K562 (cell line): ENCODE data around the gene MRPL10. TPM values are rescaled to one million over a fixed set of nuclear protein-coding genes. Genes with fewer than 3 reads are reported as not detected.

Experiments used
- CBFB ChIP-seq: sonication (generic); formaldehyde crosslinking; IDR thresholded peaks from 2 replicates; pipeline ENCODE4 v1.4.0; 2020; ENCODE audit warnings: mild to moderate bottlenecking, missing genetic modification reagents
- CHD4 ChIP-seq: fragments of 200-600 bp; sonication (generic); IDR thresholded peaks from 3 replicates; pipeline ENCODE4 v1.6.1; 2012; ENCODE audit warnings: low read depth, mild to moderate bottlenecking, mixed read lengths, low read length, inconsistent platforms; ENCODE audit not compliant: insufficient read depth, insufficient replicate concordance, poor library complexity, severe bottlenecking
- HBP1 ChIP-seq: fragments of 450-650 bp; formaldehyde crosslinking; IDR thresholded peaks from 2 replicates; pipeline ENCODE4 v1.4.0; 2022; ENCODE audit warnings: missing genetic modification characterization
- HNRNPL ChIP-seq: fragments of 200-400 bp; formaldehyde crosslinking; IDR thresholded peaks from 2 replicates; pipeline ENCODE4 v1.6.1; 2017; ENCODE audit warnings: low read depth, mild to moderate bottlenecking, low read length
- KDM2B ChIP-seq: fragments of 250-450 bp; sonication (Bioruptor Pico); IDR thresholded peaks from 2 replicates; pipeline ENCODE4 v1.8.0; 2021; ENCODE audit warnings: mild to moderate bottlenecking, moderate library complexity
- MEF2A ChIP-seq: IDR thresholded peaks from 2 replicates; pipeline ENCODE4 v1.6.1; 2011; ENCODE audit warnings: low read depth, mild to moderate bottlenecking, low read length, moderate library complexity; ENCODE audit not compliant: control insufficient read depth
- NFIX ChIP-seq: fragments of 250-450 bp; sonication (Bioruptor Pico); IDR thresholded peaks from 2 replicates; pipeline ENCODE4 v1.4.0; 2020; ENCODE audit warnings: low read depth, mild to moderate bottlenecking, moderate library complexity
- POLR2B ChIP-seq: fragments of 450-650 bp; IDR thresholded peaks from 2 replicates; pipeline ENCODE4 v1.6.1; 2018; ENCODE audit warnings: low read depth; ENCODE audit not compliant: partially characterized antibody
- ZNF282 ChIP-seq: sonication (generic); formaldehyde crosslinking; IDR thresholded peaks from 2 replicates; pipeline ENCODE4 v1.8.1; 2023; ENCODE audit warnings: missing genetic modification reagents
- ZNF347 ChIP-seq: fragments of 450-650 bp; formaldehyde crosslinking; IDR thresholded peaks from 2 replicates; pipeline ENCODE4 v1.4.0; 2020; ENCODE audit warnings: low read depth, mild to moderate bottlenecking, moderate library complexity
- polyA plus RNA-seq, 8 experiments: library from polyadenylated mRNA; depleted of rRNA in 4 of 8; stranded (reverse) in 5 of 8; unstranded in 3 of 8; fragments of >200 nt; fragmentation: Nextera tagmentation in 2 of 8; fragmentation: Illumina TruSeq in 1 of 8; extraction: Ambion mirVana in 2 of 8; extraction: Trizol in 1 of 8; gene quantifications; 2 replicates each; pipeline versions ENCODE4 v1.2.1 to v1.2.3, GENCODE V29; 2011 to 2014; ENCODE audit warnings: inconsistent platforms in 1 of 8, missing spikeins in 1 of 8
- total RNA-seq, 7 experiments: library from RNA; depleted of rRNA in 6 of 7; stranded (reverse); fragments of >200 nt in 6 of 7; fragmentation: Illumina TruSeq in 2 of 7; extraction: Trizol in 2 of 7; gene quantifications; 2 replicates each; pipeline versions ENCODE4 v1.2.1 to v1.2.3, GENCODE V29; 2011 to 2021; ENCODE audit warnings: low replicate concordance in 1 of 7
- TF ChIP-seq, protein P1 (sequence below): fragments of 450-650 bp; IDR thresholded peaks from 2 replicates; pipeline ENCODE4 v1.6.1; 2018; ENCODE audit not compliant: partially characterized antibody
- TF ChIP-seq, protein P2 (sequence below): sonication (generic); formaldehyde crosslinking; IDR thresholded peaks from 2 replicates; pipeline ENCODE4 v1.8.0; 2022; ENCODE audit warnings: missing genetic modification reagents, mild to moderate bottlenecking, moderate library complexity, borderline replicate concordance
- TF ChIP-seq, protein P3 (sequence below): fragments of 250-450 bp; sonication (Bioruptor Pico); IDR thresholded peaks from 2 replicates; pipeline ENCODE4 v1.5.1; 2021; ENCODE audit warnings: mild to moderate bottlenecking
- TF ChIP-seq, protein P4 (sequence below), 2 experiments: fragments of 250-450 bp in 1 of 2; fragments of 450-650 bp in 1 of 2; sonication (Bioruptor Pico) in 1 of 2; IDR thresholded peaks; 2 replicates each; pipeline versions ENCODE4 v1.6.1 to v1.8.0; 2016 to 2021; ENCODE audit warnings: mild to moderate bottlenecking in 2 of 2, moderate library complexity in 2 of 2, missing compliant biosample characterization in 1 of 2, missing genetic modification characterization in 1 of 2
- TF ChIP-seq, protein P5 (sequence below): fragments of 250-450 bp; sonication (Bioruptor Pico); IDR thresholded peaks from 2 replicates; pipeline ENCODE4 v1.5.0; 2020; ENCODE audit warnings: mild to moderate bottlenecking

Gene MRPL10
- total and polyA plus RNA-seq, 9 of the 15 experiments (the other 6 are each of a cell fraction or from before 2014, with no cell fraction given) = 27.8 to 105 (median 67.3) TPM

GRCh38 chr17:47821424-47822391 is 9.6 kb downstream of the MRPL10 start, which contains the start of gene OSBPL7 (continued):
- TF ChIP-seq, protein P1, sequence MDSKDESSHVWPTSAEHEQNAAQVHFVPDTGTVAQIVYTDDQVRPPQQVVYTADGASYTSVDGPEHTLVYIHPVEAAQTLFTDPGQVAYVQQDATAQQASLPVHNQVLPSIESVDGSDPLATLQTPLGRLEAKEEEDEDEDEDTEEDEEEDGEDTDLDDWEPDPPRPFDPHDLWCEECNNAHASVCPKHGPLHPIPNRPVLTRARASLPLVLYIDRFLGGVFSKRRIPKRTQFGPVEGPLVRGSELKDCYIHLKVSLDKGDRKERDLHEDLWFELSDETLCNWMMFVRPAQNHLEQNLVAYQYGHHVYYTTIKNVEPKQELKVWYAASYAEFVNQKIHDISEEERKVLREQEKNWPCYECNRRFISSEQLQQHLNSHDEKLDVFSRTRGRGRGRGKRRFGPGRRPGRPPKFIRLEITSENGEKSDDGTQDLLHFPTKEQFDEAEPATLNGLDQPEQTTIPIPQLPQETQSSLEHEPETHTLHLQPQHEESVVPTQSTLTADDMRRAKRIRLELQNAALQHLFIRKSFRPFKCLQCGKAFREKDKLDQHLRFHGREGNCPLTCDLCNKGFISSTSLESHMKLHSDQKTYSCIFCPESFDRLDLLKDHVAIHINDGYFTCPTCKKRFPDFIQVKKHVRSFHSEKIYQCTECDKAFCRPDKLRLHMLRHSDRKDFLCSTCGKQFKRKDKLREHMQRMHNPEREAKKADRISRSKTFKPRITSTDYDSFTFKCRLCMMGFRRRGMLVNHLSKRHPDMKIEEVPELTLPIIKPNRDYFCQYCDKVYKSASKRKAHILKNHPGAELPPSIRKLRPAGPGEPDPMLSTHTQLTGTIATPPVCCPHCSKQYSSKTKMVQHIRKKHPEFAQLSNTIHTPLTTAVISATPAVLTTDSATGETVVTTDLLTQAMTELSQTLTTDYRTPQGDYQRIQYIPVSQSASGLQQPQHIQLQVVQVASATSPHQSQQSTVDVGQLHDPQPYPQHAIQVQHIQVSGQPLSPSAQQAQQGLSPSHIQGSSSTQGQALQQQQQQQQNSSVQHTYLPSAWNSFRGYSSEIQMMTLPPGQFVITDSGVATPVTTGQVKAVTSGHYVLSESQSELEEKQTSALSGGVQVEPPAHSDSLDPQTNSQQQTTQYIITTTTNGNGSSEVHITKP = peak; percentile 45
- TF ChIP-seq HBP1 (no peak), ZNF347 (no peak), POLR2B (peak; percentile 74), ZNF282 (CRISPR knock-in tag) (no peak), NFIX (CRISPR knock-in tag) (no peak), KDM2B (CRISPR knock-in tag) (no peak), MEF2A (no peak), HNRNPL (no peak), CBFB (CRISPR knock-in tag) (no peak), CHD4 (no peak)
- TF ChIP-seq, protein P2, sequence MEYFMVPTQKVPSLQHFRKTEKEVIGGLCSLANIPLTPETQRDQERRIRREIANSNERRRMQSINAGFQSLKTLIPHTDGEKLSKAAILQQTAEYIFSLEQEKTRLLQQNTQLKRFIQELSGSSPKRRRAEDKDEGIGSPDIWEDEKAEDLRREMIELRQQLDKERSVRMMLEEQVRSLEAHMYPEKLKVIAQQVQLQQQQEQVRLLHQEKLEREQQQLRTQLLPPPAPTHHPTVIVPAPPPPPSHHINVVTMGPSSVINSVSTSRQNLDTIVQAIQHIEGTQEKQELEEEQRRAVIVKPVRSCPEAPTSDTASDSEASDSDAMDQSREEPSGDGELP = peak; percentile 97
- TF ChIP-seq, protein P3, sequence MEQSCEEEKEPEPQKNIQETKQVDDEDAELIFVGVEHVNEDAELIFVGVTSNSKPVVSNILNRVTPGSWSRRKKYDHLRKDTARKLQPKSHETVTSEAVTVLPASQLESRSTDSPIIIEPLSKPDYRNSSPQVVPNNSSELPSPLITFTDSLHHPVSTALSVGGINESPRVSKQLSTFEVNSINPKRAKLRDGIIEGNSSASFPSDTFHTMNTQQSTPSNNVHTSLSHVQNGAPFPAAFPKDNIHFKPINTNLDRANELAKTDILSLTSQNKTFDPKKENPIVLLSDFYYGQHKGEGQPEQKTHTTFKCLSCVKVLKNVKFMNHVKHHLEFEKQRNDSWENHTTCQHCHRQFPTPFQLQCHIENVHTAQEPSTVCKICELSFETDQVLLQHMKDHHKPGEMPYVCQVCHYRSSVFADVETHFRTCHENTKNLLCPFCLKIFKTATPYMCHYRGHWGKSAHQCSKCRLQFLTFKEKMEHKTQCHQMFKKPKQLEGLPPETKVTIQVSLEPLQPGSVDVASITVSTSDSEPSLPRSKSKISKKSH (CRISPR knock-in tag) = no peak
- TF ChIP-seq, protein P4, sequence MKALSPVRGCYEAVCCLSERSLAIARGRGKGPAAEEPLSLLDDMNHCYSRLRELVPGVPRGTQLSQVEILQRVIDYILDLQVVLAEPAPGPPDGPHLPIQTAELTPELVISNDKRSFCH (CRISPR knock-in tag; IDR thresholded peaks at IDR 0.05) = no peak
- TF ChIP-seq, protein P4 (tag; IDR thresholded peaks at IDR 0.05) = no peak
- TF ChIP-seq, protein P5, sequence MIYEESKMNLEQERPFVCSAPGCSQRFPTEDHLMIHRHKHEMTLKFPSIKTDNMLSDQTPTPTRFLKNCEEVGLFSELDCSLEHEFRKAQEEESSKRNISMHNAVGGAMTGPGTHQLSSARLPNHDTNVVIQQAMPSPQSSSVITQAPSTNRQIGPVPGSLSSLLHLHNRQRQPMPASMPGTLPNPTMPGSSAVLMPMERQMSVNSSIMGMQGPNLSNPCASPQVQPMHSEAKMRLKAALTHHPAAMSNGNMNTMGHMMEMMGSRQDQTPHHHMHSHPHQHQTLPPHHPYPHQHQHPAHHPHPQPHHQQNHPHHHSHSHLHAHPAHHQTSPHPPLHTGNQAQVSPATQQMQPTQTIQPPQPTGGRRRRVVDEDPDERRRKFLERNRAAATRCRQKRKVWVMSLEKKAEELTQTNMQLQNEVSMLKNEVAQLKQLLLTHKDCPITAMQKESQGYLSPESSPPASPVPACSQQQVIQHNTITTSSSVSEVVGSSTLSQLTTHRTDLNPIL = no peak
